Body of pancreas (tissue), 4 donors: ENCODE measurements around the gene ATP8B4.

Source experiments
- POLR2A ChIP-seq, 3 donors: fragments of 450-650 bp; IDR thresholded peaks; one replicate each; pipeline ENCODE4 v1.6.1; 2016; ENCODE audit warnings: antibody characterized with exemption in 3 of 3, mild to moderate bottlenecking in 2 of 3
- TF ChIP-seq, protein P1 (sequence below), 7 experiments: fragments of 450-650 bp in 4 of 7; fragments of 200-600 bp in 3 of 7; sonication (generic) in 3 of 7; IDR thresholded peaks; one replicate each; pipeline ENCODE4 v1.5.1; 2016 to 2019; ENCODE audit warnings: antibody characterized with exemption in 7 of 7

DNA sequence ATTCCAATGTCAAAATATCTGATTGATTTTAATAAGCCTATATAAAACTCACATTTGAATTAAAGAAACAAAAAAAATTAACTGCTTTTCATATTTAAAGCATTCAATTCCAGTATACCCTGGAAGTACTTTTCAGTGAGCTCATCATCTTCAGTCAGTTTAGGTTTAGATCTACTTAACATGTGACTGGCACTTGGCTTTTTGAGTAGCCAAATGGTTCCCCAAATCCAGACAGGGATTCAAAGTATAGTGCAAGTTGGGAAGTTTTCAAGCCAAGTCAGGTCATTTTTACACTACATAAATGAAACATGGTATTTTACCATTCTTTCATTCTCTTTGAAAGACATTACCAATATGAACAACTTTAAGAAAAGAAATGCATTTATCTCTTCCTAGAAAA lies 57.5 kb downstream of the ATP8B4 start:
- TF ChIP-seq, protein P1, sequence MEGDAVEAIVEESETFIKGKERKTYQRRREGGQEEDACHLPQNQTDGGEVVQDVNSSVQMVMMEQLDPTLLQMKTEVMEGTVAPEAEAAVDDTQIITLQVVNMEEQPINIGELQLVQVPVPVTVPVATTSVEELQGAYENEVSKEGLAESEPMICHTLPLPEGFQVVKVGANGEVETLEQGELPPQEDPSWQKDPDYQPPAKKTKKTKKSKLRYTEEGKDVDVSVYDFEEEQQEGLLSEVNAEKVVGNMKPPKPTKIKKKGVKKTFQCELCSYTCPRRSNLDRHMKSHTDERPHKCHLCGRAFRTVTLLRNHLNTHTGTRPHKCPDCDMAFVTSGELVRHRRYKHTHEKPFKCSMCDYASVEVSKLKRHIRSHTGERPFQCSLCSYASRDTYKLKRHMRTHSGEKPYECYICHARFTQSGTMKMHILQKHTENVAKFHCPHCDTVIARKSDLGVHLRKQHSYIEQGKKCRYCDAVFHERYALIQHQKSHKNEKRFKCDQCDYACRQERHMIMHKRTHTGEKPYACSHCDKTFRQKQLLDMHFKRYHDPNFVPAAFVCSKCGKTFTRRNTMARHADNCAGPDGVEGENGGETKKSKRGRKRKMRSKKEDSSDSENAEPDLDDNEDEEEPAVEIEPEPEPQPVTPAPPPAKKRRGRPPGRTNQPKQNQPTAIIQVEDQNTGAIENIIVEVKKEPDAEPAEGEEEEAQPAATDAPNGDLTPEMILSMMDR (IDR thresholded peaks at IDR 0.05) = no peak
- TF ChIP-seq POLR2A (IDR thresholded peaks at IDR 0.05) = no peak
